IMR-90 (cell line): ENCODE results near the gene ZSWIM8. TPM values are rescaled to one million over a fixed set of nuclear protein-coding genes. Genes with fewer than 3 reads are reported as not detected.

Source experiments
- BHLHE40 ChIP-seq: fragments of 150-350 bp; IDR thresholded peaks from 2 replicates; pipeline ENCODE4 v1.6.1; 2016; ENCODE audit warnings: mild to moderate bottlenecking, low read depth, low read length
- POLR2A ChIP-seq: IDR thresholded peaks from 2 replicates; pipeline ENCODE4 v1.6.1; 2012; ENCODE audit warnings: mild to moderate bottlenecking, low read depth, low read length
- polyA plus RNA-seq, 3 experiments: library from polyadenylated mRNA; depleted of rRNA; stranded (reverse); fragments of >200 nt; gene quantifications; 2 replicates each; pipeline ENCODE4 v1.2.3, GENCODE V29; 2012; ENCODE audit warnings: low replicate concordance in 1 of 3
- total RNA-seq: library from RNA; depleted of rRNA; stranded (reverse); fragments of >200 nt; gene quantifications from 2 replicates; pipeline ENCODE4 v1.2.3, GENCODE V29; 2012
- TF ChIP-seq, protein P1 (sequence below): conservative IDR thresholded peaks from 2 replicates; pipeline ENCODE4 v1.5.1; 2012; ENCODE audit warnings: mild to moderate bottlenecking, low read depth, low read length, improper control_type of control experiment

The ZSWIM8 gene
- total and polyA plus RNA-seq, 2 of the 4 experiments (the other 2 are of a cell fraction) = 16.8 to 103 TPM

- TF ChIP-seq, protein P1, sequence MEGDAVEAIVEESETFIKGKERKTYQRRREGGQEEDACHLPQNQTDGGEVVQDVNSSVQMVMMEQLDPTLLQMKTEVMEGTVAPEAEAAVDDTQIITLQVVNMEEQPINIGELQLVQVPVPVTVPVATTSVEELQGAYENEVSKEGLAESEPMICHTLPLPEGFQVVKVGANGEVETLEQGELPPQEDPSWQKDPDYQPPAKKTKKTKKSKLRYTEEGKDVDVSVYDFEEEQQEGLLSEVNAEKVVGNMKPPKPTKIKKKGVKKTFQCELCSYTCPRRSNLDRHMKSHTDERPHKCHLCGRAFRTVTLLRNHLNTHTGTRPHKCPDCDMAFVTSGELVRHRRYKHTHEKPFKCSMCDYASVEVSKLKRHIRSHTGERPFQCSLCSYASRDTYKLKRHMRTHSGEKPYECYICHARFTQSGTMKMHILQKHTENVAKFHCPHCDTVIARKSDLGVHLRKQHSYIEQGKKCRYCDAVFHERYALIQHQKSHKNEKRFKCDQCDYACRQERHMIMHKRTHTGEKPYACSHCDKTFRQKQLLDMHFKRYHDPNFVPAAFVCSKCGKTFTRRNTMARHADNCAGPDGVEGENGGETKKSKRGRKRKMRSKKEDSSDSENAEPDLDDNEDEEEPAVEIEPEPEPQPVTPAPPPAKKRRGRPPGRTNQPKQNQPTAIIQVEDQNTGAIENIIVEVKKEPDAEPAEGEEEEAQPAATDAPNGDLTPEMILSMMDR = 0 out of 2 replicates have a peak, but pooled peaks have one; percentile 9
- TF ChIP-seq BHLHE40 (peak; percentile 54; the same call in 1 of the 2 replicates), POLR2A (peak; percentile 61; the same call in 1 of the 2 replicates)
These were observed 12.9 kb upstream of the ZSWIM8 start (continued) for GRCh38 chr10:73772281-73773151.
